ENCODE data around the gene TSPOAP1.

- no peak for TF ChIP-seq POLR2AphosphoS5 (IDR thresholded peaks at IDR 0.05; ENCODE audit: low read depth, low read length)
- no peak for TF ChIP-seq FOXP2 (optimal IDR thresholded peaks at IDR 0.05; ENCODE audit: borderline replicate concordance, extremely low read depth, extremely low read length, insufficient read depth)
- no peak for TF ChIP-seq REST (IDR thresholded peaks at IDR 0.05; ENCODE audit: insufficient read depth in 1 of 2, low read depth in 2 of 2, low read length in 2 of 2)
- TF ChIP-seq SIN3A (IDR thresholded peaks at IDR 0.05; ENCODE audit: borderline replicate concordance, insufficient read depth, low read length): no peak
Measured at GRCh38 chr17:58294034-58294433, 34.6 kb downstream of the TSPOAP1 start.

All from PFSK-1 (cell line).